ENCODE results near the gene KCNJ15.

DNA sequence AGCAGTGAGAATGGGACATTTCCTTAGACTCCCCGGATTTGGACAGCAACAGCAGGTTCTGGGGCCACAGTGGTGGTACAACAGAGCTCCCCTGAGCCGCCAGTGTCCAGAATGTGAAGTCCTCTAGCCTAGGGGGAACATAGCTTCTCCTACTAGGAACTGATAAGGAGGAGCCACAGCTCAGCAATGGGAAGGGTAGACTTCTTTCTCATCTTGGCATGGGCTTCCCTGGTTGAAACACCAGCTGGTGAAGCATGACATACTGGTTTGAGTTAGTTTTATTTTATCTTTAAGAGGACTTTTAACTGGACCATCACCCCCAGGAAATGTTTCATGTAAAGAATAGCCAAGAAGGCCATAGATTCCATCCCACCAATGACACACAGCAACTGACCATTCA, 68.4 kb downstream of the KCNJ15 start:
- TF ChIP-seq, protein P1, sequence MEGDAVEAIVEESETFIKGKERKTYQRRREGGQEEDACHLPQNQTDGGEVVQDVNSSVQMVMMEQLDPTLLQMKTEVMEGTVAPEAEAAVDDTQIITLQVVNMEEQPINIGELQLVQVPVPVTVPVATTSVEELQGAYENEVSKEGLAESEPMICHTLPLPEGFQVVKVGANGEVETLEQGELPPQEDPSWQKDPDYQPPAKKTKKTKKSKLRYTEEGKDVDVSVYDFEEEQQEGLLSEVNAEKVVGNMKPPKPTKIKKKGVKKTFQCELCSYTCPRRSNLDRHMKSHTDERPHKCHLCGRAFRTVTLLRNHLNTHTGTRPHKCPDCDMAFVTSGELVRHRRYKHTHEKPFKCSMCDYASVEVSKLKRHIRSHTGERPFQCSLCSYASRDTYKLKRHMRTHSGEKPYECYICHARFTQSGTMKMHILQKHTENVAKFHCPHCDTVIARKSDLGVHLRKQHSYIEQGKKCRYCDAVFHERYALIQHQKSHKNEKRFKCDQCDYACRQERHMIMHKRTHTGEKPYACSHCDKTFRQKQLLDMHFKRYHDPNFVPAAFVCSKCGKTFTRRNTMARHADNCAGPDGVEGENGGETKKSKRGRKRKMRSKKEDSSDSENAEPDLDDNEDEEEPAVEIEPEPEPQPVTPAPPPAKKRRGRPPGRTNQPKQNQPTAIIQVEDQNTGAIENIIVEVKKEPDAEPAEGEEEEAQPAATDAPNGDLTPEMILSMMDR (IDR thresholded peaks at IDR 0.05) = no peak
- TF ChIP-seq, protein P2, sequence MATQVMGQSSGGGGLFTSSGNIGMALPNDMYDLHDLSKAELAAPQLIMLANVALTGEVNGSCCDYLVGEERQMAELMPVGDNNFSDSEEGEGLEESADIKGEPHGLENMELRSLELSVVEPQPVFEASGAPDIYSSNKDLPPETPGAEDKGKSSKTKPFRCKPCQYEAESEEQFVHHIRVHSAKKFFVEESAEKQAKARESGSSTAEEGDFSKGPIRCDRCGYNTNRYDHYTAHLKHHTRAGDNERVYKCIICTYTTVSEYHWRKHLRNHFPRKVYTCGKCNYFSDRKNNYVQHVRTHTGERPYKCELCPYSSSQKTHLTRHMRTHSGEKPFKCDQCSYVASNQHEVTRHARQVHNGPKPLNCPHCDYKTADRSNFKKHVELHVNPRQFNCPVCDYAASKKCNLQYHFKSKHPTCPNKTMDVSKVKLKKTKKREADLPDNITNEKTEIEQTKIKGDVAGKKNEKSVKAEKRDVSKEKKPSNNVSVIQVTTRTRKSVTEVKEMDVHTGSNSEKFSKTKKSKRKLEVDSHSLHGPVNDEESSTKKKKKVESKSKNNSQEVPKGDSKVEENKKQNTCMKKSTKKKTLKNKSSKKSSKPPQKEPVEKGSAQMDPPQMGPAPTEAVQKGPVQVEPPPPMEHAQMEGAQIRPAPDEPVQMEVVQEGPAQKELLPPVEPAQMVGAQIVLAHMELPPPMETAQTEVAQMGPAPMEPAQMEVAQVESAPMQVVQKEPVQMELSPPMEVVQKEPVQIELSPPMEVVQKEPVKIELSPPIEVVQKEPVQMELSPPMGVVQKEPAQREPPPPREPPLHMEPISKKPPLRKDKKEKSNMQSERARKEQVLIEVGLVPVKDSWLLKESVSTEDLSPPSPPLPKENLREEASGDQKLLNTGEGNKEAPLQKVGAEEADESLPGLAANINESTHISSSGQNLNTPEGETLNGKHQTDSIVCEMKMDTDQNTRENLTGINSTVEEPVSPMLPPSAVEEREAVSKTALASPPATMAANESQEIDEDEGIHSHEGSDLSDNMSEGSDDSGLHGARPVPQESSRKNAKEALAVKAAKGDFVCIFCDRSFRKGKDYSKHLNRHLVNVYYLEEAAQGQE (IDR thresholded peaks at IDR 0.05) = no peak
- TF ChIP-seq, protein P3, sequence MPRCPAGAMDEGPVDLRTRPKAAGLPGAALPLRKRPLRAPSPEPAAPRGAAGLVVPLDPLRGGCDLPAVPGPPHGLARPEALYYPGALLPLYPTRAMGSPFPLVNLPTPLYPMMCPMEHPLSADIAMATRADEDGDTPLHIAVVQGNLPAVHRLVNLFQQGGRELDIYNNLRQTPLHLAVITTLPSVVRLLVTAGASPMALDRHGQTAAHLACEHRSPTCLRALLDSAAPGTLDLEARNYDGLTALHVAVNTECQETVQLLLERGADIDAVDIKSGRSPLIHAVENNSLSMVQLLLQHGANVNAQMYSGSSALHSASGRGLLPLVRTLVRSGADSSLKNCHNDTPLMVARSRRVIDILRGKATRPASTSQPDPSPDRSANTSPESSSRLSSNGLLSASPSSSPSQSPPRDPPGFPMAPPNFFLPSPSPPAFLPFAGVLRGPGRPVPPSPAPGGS (IDR thresholded peaks at IDR 0.05) = no peak
- no peak for TF ChIP-seq MYC (IDR thresholded peaks at IDR 0.05; ENCODE audit: borderline replicate concordance, low read length)
- TF ChIP-seq FOSL2 (IDR thresholded peaks at IDR 0.05) = no peak
- no peak for TF ChIP-seq FOSL2 (CRISPR knock-in tag; IDR thresholded peaks at IDR 0.05)
- no peak for TF ChIP-seq RARB (CRISPR knock-in tag; IDR thresholded peaks at IDR 0.05)
- TF ChIP-seq SMC3 (IDR thresholded peaks at IDR 0.05) = no peak
- TF ChIP-seq POLR2A (IDR thresholded peaks at IDR 0.05; ENCODE audit: low read length) = no peak
- TF ChIP-seq RFX5 (IDR thresholded peaks at IDR 0.05) = no peak
- TF ChIP-seq, protein P4, sequence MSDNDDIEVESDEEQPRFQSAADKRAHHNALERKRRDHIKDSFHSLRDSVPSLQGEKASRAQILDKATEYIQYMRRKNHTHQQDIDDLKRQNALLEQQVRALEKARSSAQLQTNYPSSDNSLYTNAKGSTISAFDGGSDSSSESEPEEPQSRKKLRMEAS (IDR thresholded peaks at IDR 0.05) = no peak
- TF ChIP-seq NFE2L2 (conservative IDR thresholded peaks at IDR 0.05; ENCODE audit: low read length) = no peak
- TF ChIP-seq, protein P5, sequence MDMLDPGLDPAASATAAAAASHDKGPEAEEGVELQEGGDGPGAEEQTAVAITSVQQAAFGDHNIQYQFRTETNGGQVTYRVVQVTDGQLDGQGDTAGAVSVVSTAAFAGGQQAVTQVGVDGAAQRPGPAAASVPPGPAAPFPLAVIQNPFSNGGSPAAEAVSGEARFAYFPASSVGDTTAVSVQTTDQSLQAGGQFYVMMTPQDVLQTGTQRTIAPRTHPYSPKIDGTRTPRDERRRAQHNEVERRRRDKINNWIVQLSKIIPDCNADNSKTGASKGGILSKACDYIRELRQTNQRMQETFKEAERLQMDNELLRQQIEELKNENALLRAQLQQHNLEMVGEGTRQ (IDR thresholded peaks at IDR 0.05) = no peak
